ENCODE results near the gene CBLN4. TPM values are rescaled to one million over a fixed set of nuclear protein-coding genes. Genes with fewer than 3 reads are reported as not detected.

CBLN4 gene
- total RNA-seq, 4 donors from 2014 or later = not detected

GRCh38 chr20:56014151-56014550 lies 8.8 kb upstream of the CBLN4 start:
- TF ChIP-seq CTCF (IDR thresholded peaks at IDR 0.05; ENCODE audit: low read depth) = no peak

- TF ChIP-seq CTCF (IDR thresholded peaks at IDR 0.05; ENCODE audit: low read depth) = no peak
Observed at GRCh38 chr20:56004611-56005388, 519 bp downstream of the CBLN4 start.

- no peak for TF ChIP-seq CTCF (IDR thresholded peaks at IDR 0.05; ENCODE audit: low read depth)
Observed at GRCh38 chr20:56004007-56004406, 1.3 kb downstream of the CBLN4 start.

GRCh38 chr20:56002908-56003800 lies 2.2 kb downstream of the CBLN4 start:
- TF ChIP-seq CTCF (IDR thresholded peaks at IDR 0.05; ENCODE audit: low read depth) = no peak

- no peak for TF ChIP-seq CTCF (IDR thresholded peaks at IDR 0.05; ENCODE audit: low read depth)
Observed at GRCh38 chr20:56001890-56002289, 3.4 kb downstream of the CBLN4 start.

- no peak for TF ChIP-seq CTCF (IDR thresholded peaks at IDR 0.05; ENCODE audit: low read depth)
Observed at GRCh38 chr20:56001106-56001785, 4.1 kb downstream of the CBLN4 start.

GRCh38 chr20:55978550-55978949 lies 26.8 kb downstream of the CBLN4 start:
- no peak for TF ChIP-seq CTCF (IDR thresholded peaks at IDR 0.05; ENCODE audit: low read depth)

All from subcutaneous adipose tissue (tissue), 4 donors.